Parathyroid adenoma (tissue), 2 donors: Measurements from ENCODE around the gene ETS2.
A peak's percentile ranks its signal among the peaks of the same experiment; 100 is the strongest.

Experiments used
- H2AFZ ChIP-seq: fragments of 300-600 bp; sonication (generic); one replicate; pipeline ENCODE4 v1.7.0; 2017; ENCODE audit warnings: antibody characterized with exemption, mild to moderate bottlenecking
- H3K27ac ChIP-seq: fragments of 300-600 bp; sonication (generic); one replicate; pipeline ENCODE4 v1.7.0; 2017
- H3K27me3 ChIP-seq: fragments of 300-600 bp; sonication (generic); one replicate; pipeline ENCODE4 v1.7.0; 2017; ENCODE audit warnings: low read length; ENCODE audit not compliant: control insufficient read depth, insufficient read depth
- H3K36me3 ChIP-seq: fragments of 300-600 bp; sonication (generic); one replicate; pipeline ENCODE4 v1.7.0; 2017; ENCODE audit warnings: low read length; ENCODE audit not compliant: control insufficient read depth, insufficient read depth
- H3K4me1 ChIP-seq: fragments of 300-600 bp; sonication (generic); one replicate; pipeline ENCODE4 v1.7.0; 2017; ENCODE audit warnings: control low read depth
- H3K4me2 ChIP-seq: fragments of 300-600 bp; sonication (generic); one replicate; pipeline ENCODE4 v1.7.0; 2017; ENCODE audit warnings: low read length
- H3K4me3 ChIP-seq: fragments of 300-600 bp; sonication (generic); one replicate; pipeline ENCODE4 v1.7.0; 2017; ENCODE audit warnings: low read depth, low read length
- H3K79me2 ChIP-seq: fragments of 300-600 bp; sonication (generic); one replicate; pipeline ENCODE4 v1.7.0; 2017; ENCODE audit warnings: control low read depth
- H3K9ac ChIP-seq: fragments of 300-600 bp; sonication (generic); one replicate; pipeline ENCODE4 v1.7.0; 2017; ENCODE audit warnings: mild to moderate bottlenecking
- H3K9me3 ChIP-seq: fragments of 300-600 bp; sonication (generic); one replicate; pipeline ENCODE4 v1.7.0; 2017; ENCODE audit warnings: low read length; ENCODE audit not compliant: control insufficient read depth
- TF ChIP-seq, protein P1 (sequence below): fragments of 300-600 bp; sonication (generic); IDR thresholded peaks from one replicate; pipeline ENCODE4 v1.7.0; 2017; ENCODE audit warnings: antibody characterized with exemption, mild to moderate bottlenecking
- donor health status: primary hyperparathyroidism.

The ETS2 gene

DNA sequence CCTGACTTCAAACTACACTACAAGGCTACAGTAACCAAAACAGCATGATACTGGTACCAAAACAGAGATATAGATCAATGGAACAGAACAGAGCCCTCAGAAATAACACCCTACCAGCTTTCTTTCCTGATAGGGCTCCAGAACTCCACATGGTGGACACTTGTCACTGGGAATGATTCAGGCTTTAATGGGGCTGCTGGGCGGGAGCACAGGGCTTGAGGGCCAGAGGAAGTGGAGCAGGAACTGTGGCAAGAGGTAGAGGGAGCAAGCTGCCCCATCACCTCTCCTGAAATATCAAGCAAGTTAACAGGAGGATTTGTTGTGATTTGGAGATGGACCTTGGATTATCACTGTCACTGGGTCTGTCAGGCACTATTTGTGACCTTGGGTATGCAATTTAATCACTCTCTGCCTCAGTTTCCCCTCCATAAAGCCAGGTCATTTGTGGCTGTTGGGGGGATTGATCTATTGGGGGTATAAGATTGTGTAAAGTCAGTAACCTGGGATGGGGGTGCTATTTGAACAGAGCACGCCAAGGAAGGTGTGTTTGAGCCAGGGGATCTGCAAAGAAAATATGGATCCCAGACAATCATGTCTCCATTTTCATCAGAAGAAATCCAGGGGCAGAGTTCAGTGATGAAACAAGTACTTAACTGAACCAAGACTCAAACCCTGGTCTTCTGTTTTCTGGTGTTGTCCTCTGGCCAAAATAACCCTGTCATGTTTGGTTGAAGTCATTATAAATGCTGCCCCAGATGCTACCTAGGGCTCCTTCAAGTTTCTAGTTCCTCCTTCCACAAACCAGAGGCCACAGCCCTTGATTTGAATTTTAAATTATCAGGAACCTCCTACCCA, 25.2 kb downstream of the ETS2 start:
- H3K27ac ChIP-seq, result peak overlapping the region; percentile 71
- H3K27me3 ChIP-seq, result no peaks in the 10 kb centered on the region
- no peak overlapping the region for H2AFZ ChIP-seq
- no peaks in the 10 kb centered on the region for H3K36me3 ChIP-seq
- no peak overlapping the region for H3K4me3 ChIP-seq
- no peak overlapping the region for H3K4me2 ChIP-seq
- TF ChIP-seq, protein P1, sequence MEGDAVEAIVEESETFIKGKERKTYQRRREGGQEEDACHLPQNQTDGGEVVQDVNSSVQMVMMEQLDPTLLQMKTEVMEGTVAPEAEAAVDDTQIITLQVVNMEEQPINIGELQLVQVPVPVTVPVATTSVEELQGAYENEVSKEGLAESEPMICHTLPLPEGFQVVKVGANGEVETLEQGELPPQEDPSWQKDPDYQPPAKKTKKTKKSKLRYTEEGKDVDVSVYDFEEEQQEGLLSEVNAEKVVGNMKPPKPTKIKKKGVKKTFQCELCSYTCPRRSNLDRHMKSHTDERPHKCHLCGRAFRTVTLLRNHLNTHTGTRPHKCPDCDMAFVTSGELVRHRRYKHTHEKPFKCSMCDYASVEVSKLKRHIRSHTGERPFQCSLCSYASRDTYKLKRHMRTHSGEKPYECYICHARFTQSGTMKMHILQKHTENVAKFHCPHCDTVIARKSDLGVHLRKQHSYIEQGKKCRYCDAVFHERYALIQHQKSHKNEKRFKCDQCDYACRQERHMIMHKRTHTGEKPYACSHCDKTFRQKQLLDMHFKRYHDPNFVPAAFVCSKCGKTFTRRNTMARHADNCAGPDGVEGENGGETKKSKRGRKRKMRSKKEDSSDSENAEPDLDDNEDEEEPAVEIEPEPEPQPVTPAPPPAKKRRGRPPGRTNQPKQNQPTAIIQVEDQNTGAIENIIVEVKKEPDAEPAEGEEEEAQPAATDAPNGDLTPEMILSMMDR, result no peak
- no peak overlapping the region for H3K9ac ChIP-seq
- no peaks in the 10 kb centered on the region for H3K79me2 ChIP-seq
- H3K9me3 ChIP-seq, result no peaks in the 10 kb centered on the region
- peaks cover 6% of the 10 kb centered on the region for H3K4me1 ChIP-seq

DNA sequence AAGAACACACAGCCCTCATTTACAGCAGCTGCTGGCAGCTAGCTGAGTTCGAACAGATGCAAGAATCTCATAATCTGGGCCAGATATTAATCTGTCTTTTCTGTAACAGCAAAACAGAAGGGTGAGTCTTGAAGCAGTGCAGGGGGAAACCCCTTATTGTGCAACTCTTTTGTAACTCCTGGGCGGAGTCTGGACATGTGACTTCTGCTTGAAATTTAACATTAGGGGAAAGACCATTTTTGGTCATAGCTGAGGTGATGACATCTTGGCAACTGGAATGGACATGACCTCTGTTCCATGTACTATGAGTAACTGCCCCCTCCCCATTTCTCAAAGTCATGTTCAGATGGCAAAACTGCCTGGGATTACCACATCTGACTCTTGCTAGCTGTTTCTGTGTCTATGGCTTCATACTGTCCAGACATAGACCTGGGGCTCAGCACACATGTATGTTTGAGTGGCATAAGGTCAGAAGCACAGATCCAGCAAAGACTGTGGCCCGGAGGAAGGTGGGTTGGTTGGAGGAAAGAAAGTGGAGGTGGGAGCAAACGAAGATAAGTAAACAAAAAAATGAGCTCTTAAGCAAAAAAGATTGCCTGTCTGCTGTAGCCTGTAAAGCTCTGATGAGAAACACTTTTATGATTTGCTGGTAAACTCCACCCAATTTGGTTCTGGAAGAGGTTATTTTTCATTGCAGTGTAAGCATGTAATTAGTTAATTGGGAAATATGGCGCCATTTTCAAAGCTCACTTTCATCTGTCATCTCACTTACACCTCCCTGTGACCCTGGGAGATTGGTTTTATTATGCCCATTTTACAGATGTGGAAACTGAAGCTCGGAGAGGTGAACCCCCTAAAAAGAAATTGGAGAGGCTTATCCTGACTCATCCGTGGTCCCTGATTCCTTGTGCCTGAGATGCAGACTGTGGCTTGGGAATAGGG, 26.1 kb downstream of the ETS2 start:
- no peak overlapping the region for H3K9ac ChIP-seq
- H3K27ac ChIP-seq, result peak overlapping the region; percentile 71
- H3K4me2 ChIP-seq, result peak overlapping the region; percentile 27

DNA sequence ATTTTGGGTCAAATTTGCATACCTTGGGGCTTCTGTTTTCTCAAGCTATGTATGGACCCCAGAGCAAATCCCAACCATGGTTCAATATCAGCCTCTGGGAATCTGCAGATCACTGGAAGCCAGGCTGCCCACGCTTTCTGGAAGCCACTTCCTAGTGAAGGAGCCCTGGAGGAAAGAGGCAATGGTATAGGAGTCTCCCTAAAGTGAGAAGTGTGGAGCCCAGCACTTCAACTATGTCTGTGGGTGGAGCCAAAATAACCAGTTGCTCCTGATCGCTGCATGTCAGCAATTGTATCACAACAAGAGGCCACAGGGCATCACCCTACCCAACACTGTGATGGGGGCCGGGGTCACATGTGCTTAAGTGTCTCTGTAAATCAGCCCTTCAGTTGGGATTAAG, 26.9 kb downstream of the ETS2 start:
- no peaks in the 10 kb centered on the region for H3K9me3 ChIP-seq
- no peaks in the 10 kb centered on the region for H3K36me3 ChIP-seq
- H3K4me3 ChIP-seq, result no peak overlapping the region
- H3K79me2 ChIP-seq, result no peaks in the 10 kb centered on the region
- TF ChIP-seq, protein P1, result no peak
- no peak overlapping the region for H2AFZ ChIP-seq
- no peak overlapping the region for H3K9ac ChIP-seq
- no peak overlapping the region for H3K4me2 ChIP-seq
- H3K27me3 ChIP-seq, result no peaks in the 10 kb centered on the region
- peaks cover 6% of the 10 kb centered on the region for H3K4me1 ChIP-seq
- no peak overlapping the region for H3K27ac ChIP-seq

More for the DNA sequence above, 26.1 kb downstream of the ETS2 start:
- Histone ChIP-seq H2AFZ (no peak overlapping the region), H3K36me3 (no peaks in the 10 kb centered on the region), H3K4me3 (no peak overlapping the region), H3K79me2 (no peaks in the 10 kb centered on the region), H3K4me1 (peaks cover 6% of the 10 kb centered on the region), H3K27me3 (no peaks in the 10 kb centered on the region), H3K9me3 (no peaks in the 10 kb centered on the region)
- TF ChIP-seq, protein P1, result no peak

DNA sequence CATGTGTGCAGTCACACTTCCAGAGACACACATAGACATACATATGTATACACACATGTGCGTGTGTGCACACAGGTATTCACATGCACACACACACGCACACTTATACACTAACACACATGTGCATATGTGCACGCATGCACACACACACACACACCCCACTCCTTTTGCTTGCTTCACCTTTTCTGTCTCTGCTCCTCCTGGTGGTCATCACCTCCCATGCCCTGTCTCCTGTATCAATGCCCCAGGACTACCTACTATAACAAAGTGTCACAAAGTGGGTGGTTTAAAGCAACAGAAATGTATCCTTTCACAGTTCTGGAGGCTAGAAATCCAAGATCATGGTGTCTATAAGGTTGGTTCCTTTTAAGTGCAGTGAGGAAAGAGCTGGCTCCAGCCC, 27.4 kb downstream of the ETS2 start:
- Histone ChIP-seq H3K79me2 (no peaks in the 10 kb centered on the region), H3K4me1 (peaks cover 6% of the 10 kb centered on the region), H3K4me3 (no peak overlapping the region), H3K27me3 (no peaks in the 10 kb centered on the region), H3K9ac (no peak overlapping the region), H3K4me2 (no peak overlapping the region), H3K27ac (no peak overlapping the region), H3K36me3 (no peaks in the 10 kb centered on the region), H3K9me3 (no peaks in the 10 kb centered on the region), H2AFZ (no peak overlapping the region)
- TF ChIP-seq, protein P1, result no peak
